Measurements from ENCODE around the gene DTNA. TPM values are rescaled to one million over a fixed set of nuclear protein-coding genes. Genes with fewer than 3 reads are reported as not detected.

Gene DTNA
- total RNA-seq, 1 donor from 2014 or later = 7.1 TPM

GRCh38 chr18:34870555-34871310 is 160.6 kb downstream of the DTNA start:
- no peak overlapping the region for H3K27ac Mint-ChIP-seq (ENCODE audit: unreplicated experiment)
- no peaks in the 10 kb centered on the region for H3K27me3 Mint-ChIP-seq (ENCODE audit: unreplicated experiment)
- H3K9me3 Mint-ChIP-seq (ENCODE audit: unreplicated experiment) = no peaks in the 10 kb centered on the region
- H3K4me3 Mint-ChIP-seq (ENCODE audit: unreplicated experiment) = no peak overlapping the region
- TF ChIP-seq, protein P1, sequence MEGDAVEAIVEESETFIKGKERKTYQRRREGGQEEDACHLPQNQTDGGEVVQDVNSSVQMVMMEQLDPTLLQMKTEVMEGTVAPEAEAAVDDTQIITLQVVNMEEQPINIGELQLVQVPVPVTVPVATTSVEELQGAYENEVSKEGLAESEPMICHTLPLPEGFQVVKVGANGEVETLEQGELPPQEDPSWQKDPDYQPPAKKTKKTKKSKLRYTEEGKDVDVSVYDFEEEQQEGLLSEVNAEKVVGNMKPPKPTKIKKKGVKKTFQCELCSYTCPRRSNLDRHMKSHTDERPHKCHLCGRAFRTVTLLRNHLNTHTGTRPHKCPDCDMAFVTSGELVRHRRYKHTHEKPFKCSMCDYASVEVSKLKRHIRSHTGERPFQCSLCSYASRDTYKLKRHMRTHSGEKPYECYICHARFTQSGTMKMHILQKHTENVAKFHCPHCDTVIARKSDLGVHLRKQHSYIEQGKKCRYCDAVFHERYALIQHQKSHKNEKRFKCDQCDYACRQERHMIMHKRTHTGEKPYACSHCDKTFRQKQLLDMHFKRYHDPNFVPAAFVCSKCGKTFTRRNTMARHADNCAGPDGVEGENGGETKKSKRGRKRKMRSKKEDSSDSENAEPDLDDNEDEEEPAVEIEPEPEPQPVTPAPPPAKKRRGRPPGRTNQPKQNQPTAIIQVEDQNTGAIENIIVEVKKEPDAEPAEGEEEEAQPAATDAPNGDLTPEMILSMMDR (IDR thresholded peaks at IDR 0.05) = no peak
- no peak for DNase-seq (ENCODE audit: extremely low spot score, unreplicated experiment)
- H3K4me1 Mint-ChIP-seq (ENCODE audit: unreplicated experiment) = no peaks in the 10 kb centered on the region
- H3K36me3 Mint-ChIP-seq (ENCODE audit: unreplicated experiment) = no peaks in the 10 kb centered on the region

DNA sequence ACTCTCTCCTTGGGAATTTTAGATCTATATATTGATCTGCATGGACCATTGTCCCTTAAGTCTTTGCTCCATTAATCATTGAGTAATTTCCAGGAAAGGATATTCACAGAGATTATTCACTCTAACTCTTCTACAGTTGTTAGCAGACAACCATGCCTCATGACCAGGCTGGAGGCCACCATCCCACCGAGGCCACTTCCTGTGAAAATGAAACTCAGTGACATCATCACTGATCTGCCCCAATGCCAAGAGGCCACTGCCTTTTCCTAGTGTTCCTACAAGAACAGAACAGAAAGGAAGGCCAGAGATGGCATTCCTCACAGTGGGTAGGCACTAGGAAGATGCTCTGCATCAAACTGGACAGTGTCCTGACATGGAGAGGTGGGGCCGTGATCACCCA is 161.3 kb downstream of the DTNA start:
- TF ChIP-seq, protein P1 (IDR thresholded peaks at IDR 0.05) = no peak
- H3K27ac Mint-ChIP-seq (ENCODE audit: unreplicated experiment) = no peak overlapping the region
- no peaks in the 10 kb centered on the region for H3K27me3 Mint-ChIP-seq (ENCODE audit: unreplicated experiment)
- H3K36me3 Mint-ChIP-seq (ENCODE audit: unreplicated experiment) = no peaks in the 10 kb centered on the region
- H3K9me3 Mint-ChIP-seq (ENCODE audit: unreplicated experiment) = no peaks in the 10 kb centered on the region
- no peaks in the 10 kb centered on the region for H3K4me1 Mint-ChIP-seq (ENCODE audit: unreplicated experiment)
- DNase-seq (ENCODE audit: extremely low spot score, unreplicated experiment) = no peak
- H3K4me3 Mint-ChIP-seq (ENCODE audit: unreplicated experiment) = no peak overlapping the region

- Mint-ChIP-seq H3K27me3 (ENCODE audit: unreplicated experiment) (no peaks in the 10 kb centered on the region), H3K4me3 (ENCODE audit: unreplicated experiment) (no peak overlapping the region)
These were observed 162.0 kb downstream of the DTNA start for GRCh38 chr18:34872066-34872465.

GRCh38 chr18:34873986-34874580 is 164.0 kb downstream of the DTNA start:
- H3K27ac Mint-ChIP-seq (ENCODE audit: unreplicated experiment) = no peak overlapping the region
- H3K9me3 Mint-ChIP-seq (ENCODE audit: unreplicated experiment) = no peaks in the 10 kb centered on the region
- H3K4me1 Mint-ChIP-seq (ENCODE audit: unreplicated experiment) = no peaks in the 10 kb centered on the region
- no peak for DNase-seq (ENCODE audit: extremely low spot score, unreplicated experiment)
- H3K27me3 Mint-ChIP-seq (ENCODE audit: unreplicated experiment) = peaks cover 2% of the 10 kb centered on the region
- TF ChIP-seq, protein P1 (IDR thresholded peaks at IDR 0.05) = no peak
- H3K4me3 Mint-ChIP-seq (ENCODE audit: unreplicated experiment) = no peak overlapping the region
- no peaks in the 10 kb centered on the region for H3K36me3 Mint-ChIP-seq (ENCODE audit: unreplicated experiment)

More at GRCh38 chr18:34872066-34872465, 162.0 kb downstream of the DTNA start:
- no peak overlapping the region for H3K27ac Mint-ChIP-seq (ENCODE audit: unreplicated experiment)
- DNase-seq (ENCODE audit: extremely low spot score, unreplicated experiment) = no peak
- H3K9me3 Mint-ChIP-seq (ENCODE audit: unreplicated experiment) = no peaks in the 10 kb centered on the region
- TF ChIP-seq, protein P1 (IDR thresholded peaks at IDR 0.05) = no peak
- H3K4me1 Mint-ChIP-seq (ENCODE audit: unreplicated experiment) = no peaks in the 10 kb centered on the region
- no peaks in the 10 kb centered on the region for H3K36me3 Mint-ChIP-seq (ENCODE audit: unreplicated experiment)

- TF ChIP-seq, protein P1 (IDR thresholded peaks at IDR 0.05) = no peak
- no peak for DNase-seq (ENCODE audit: extremely low spot score, unreplicated experiment)
- H3K27me3 Mint-ChIP-seq (ENCODE audit: unreplicated experiment) = peaks cover 2% of the 10 kb centered on the region
- no peak overlapping the region for H3K4me3 Mint-ChIP-seq (ENCODE audit: unreplicated experiment)
- no peak overlapping the region for H3K27ac Mint-ChIP-seq (ENCODE audit: unreplicated experiment)
- H3K9me3 Mint-ChIP-seq (ENCODE audit: unreplicated experiment) = no peaks in the 10 kb centered on the region
- peaks cover under 1% of the 10 kb centered on the region for H3K4me1 Mint-ChIP-seq (ENCODE audit: unreplicated experiment)
- no peaks in the 10 kb centered on the region for H3K36me3 Mint-ChIP-seq (ENCODE audit: unreplicated experiment)
These were observed 165.1 kb downstream of the DTNA start for GRCh38 chr18:34875150-34875549.
